Pancreas (tissue), 10 donors: Measurements from ENCODE around the gene CDKN2C. TPM values are rescaled to one million over a fixed set of nuclear protein-coding genes. Genes with fewer than 3 reads are reported as not detected.
A peak's percentile ranks its signal among the peaks of the same experiment; 100 is the strongest.
"Not testable (repeated sequence)": the region's sequence is repeated elsewhere in the genome, so short reads cannot be mapped to it uniquely, and the experiment has no call there.

Experiments
- ATAC-seq, 4 donors: fragments of 200-7000 bp; cut with Tn5 transposase; one replicate each; pipeline versions ENCODE4 v1.8.0 to v1.9.1; 2020; ENCODE audit warnings: mild to moderate bottlenecking in 4 of 4, moderate library complexity in 4 of 4
- DNase-seq, 6 donors: peaks; one replicate each; pipeline ENCODE4 v3.0.0-alpha.2; 2020
- FAIRE-seq: peaks from 2 replicates; lab custom pipeline; 2012; peaks lifted over from hg19 to GRCh38; lab: Jason Lieb, UNC
- H3K27ac ChIP-seq, 4 donors: fragments of 200-600 bp; sonication (generic); 1 replicate in 3 of 4; 2 replicates in 1 of 4; pipeline versions ENCODE4 v1.5.0 to v1.8.0; 2020
- H3K27me3 ChIP-seq, 4 donors: fragments of 200-600 bp; one replicate each; pipeline ENCODE4 v1.8.0; 2021
- H3K36me3 ChIP-seq, 3 donors: fragments of 200-600 bp; sonication (generic) in 1 of 3; one replicate each; pipeline versions ENCODE4 v1.5.0 to v1.8.0; 2020 to 2021
- H3K4me1 ChIP-seq, 3 donors: fragments of 200-600 bp; one replicate each; pipeline ENCODE4 v1.8.0; 2021
- H3K4me3 ChIP-seq, 4 donors: fragments of 200-600 bp; sonication (generic) in 2 of 4; one replicate each; pipeline versions ENCODE4 v1.5.0 to v1.8.0; 2020 to 2021
- H3K9me3 ChIP-seq, 4 donors: fragments of 200-600 bp; one replicate each; pipeline ENCODE4 v1.8.0; 2021
- WGBS, 2 donors: extraction: QIAGEN DNeasy Blood & Tissue Kit; methylation state at CpG; one replicate each; pipeline ENCODE4 v1.1.7; 2013; 5-methylcytosine and 5-hydroxymethylcytosine counted together
- intact Hi-C, 3 donors: fragments of 100-400 bp; cut with DNase I; formaldehyde crosslinking; loops; one replicate each; pipeline versions ENCODE4 v1.11.1 to v1.14.2; 2022
- polyA plus RNA-seq, 2 donors: library from polyadenylated mRNA; stranded (reverse); fragments of 200-250 nt; gene quantifications; one replicate each; pipeline ENCODE4 v1.2.3, GENCODE V29; 2013
- total RNA-seq, 6 donors: library from RNA; stranded (reverse); fragmentation: NEBNext Ultra II Directional in 4 of 6; extraction: Animal tissue kit (Norgen Biotek cat#: 25700) in 4 of 6; gene quantifications; one replicate each; pipeline versions ENCODE4 v1.2.1 to v1.2.4, GENCODE V29; 2021 to 2023
- TF ChIP-seq, protein P1 (sequence below), 4 donors: fragments of 200-600 bp; sonication (generic) in 3 of 4; IDR thresholded peaks; one replicate each; pipeline versions ENCODE4 v1.5.0 to v1.8.0; 2021; ENCODE audit warnings: antibody characterized with exemption in 4 of 4
- donor health status: healthy with polysubstance abuse.
- donor health status: DM: no; HTN: no; CAD: no; lungs with moderate emphysema.
- donor health status: DM: no; HTN: no; CAD: no.
- donor health status: control.
- donor health status: control.
- donor health status: Bipolar disorder and iron deficiency.
- donor health status: DM: yes; HTN: yes; CAD: no.
- donor health status: DM: no; HTN: no; CAD: no.
- donor health status: DM: no; HTN: no; CAD: no.
- donor health status: DM: yes; HTN: yes; CAD: no.

CDKN2C gene
- total and polyA plus RNA-seq, 8 donors: 4.3 to 11.5 (median 7.8) TPM

DNA sequence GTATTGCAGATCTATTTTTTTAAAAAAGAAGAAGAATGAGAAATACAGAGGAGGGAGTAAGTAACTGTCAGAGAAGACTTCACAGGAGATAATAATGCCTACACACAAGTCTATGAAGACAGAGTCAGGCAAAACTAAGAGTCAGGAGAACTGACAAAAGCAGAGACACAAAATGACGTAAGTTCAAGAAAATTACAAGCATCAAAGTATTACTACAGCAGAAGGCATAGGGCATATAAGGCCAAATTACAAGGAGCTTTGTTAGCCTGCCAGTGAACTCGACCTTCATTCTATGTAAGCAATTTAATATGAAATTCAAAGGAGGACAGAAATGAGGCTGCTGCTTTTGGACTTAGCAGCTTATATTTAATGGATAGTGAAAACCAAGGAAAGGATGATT lies 33.7 kb upstream of the CDKN2C start:
- no peak for ATAC-seq
- H3K27ac ChIP-seq: no peak overlapping the region
- intact Hi-C loops: no loop called here
- TF ChIP-seq, protein P1, sequence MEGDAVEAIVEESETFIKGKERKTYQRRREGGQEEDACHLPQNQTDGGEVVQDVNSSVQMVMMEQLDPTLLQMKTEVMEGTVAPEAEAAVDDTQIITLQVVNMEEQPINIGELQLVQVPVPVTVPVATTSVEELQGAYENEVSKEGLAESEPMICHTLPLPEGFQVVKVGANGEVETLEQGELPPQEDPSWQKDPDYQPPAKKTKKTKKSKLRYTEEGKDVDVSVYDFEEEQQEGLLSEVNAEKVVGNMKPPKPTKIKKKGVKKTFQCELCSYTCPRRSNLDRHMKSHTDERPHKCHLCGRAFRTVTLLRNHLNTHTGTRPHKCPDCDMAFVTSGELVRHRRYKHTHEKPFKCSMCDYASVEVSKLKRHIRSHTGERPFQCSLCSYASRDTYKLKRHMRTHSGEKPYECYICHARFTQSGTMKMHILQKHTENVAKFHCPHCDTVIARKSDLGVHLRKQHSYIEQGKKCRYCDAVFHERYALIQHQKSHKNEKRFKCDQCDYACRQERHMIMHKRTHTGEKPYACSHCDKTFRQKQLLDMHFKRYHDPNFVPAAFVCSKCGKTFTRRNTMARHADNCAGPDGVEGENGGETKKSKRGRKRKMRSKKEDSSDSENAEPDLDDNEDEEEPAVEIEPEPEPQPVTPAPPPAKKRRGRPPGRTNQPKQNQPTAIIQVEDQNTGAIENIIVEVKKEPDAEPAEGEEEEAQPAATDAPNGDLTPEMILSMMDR (IDR thresholded peaks at IDR 0.05): no peak
- no peaks in the 10 kb centered on the region for H3K36me3 ChIP-seq
- H3K4me1 ChIP-seq: peaks cover 0 to 5% (median 0%) of the 10 kb centered on the region in 3 donors
- DNase-seq: no peak
- H3K27me3 ChIP-seq: no peaks in the 10 kb centered on the region
- no peaks in the 10 kb centered on the region for H3K9me3 ChIP-seq
- FAIRE-seq: no peak
- H3K4me3 ChIP-seq: no peak overlapping the region
- WGBS, 2 donors: 64 to 69% methylated on average over 2 of the region's 2 CpGs

DNA sequence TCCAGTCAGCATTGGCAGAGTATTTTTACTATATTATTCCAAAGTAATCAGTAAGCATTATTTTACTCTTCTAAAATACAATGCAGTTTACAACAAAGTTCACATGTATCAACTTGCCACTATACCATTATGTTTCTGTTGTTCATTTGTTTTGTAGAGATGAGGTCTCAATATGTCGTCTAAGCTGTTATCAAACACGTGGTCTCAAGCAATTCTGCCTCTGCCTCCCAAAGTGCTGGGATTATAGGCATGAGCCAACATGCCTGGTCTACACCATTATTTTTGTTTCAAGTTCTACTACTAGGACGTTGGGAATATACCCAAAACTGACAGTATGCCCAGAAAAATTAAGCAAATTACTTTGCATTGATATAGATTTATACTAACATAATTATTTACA lies 29.8 kb upstream of the CDKN2C start:
- H3K36me3 ChIP-seq: no peaks in the 10 kb centered on the region
- H3K27ac ChIP-seq: no peak overlapping the region
- ATAC-seq: no peak
- H3K4me1 ChIP-seq: peaks cover 0 to 7% (median 5%) of the 10 kb centered on the region in 3 donors
- FAIRE-seq: no peak
- H3K27me3 ChIP-seq: no peaks in the 10 kb centered on the region
- DNase-seq: no peak
- WGBS, 2 donors: 88 to 89% methylated on average over 3 of the region's 3 CpGs
- H3K9me3 ChIP-seq: no peaks in the 10 kb centered on the region
- TF ChIP-seq, protein P1 (IDR thresholded peaks at IDR 0.05): no peak
- H3K4me3 ChIP-seq: no peak overlapping the region
- intact Hi-C loops: no loop called here

DNA sequence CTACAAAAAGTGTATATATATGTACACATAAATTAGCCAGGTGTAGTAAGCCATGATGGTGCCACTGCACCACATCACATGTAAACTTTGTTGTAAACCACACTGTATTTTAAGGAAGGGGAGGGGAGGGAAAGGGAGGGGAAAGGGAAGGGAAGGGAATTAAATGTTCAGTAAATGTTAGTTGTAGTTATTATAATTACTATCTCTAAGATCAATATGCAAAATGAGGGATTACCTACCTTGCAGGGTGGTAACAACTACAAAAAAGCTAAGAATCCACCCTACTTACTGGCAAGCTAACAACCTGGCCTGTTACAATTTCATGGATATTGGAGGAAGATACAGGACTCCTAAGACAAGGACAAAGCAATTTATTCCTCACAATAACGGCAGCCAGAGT lies 27.7 kb upstream of the CDKN2C start:
- Histone ChIP-seq H3K4me1 (peaks cover 0 to 7% (median 0%) of the 10 kb centered on the region in 3 donors), H3K27ac (no peak overlapping the region), H3K9me3 (no peaks in the 10 kb centered on the region), H3K4me3 (no peak overlapping the region), H3K36me3 (no peaks in the 10 kb centered on the region), H3K27me3 (no peaks in the 10 kb centered on the region)
- FAIRE-seq (no peak), DNase-seq (no peak), ATAC-seq (no peak)
- WGBS, 2 donors: 82 to 88% methylated on average over 1 of the region's 1 CpG
- intact Hi-C loops: no loop called here
- TF ChIP-seq, protein P1 (IDR thresholded peaks at IDR 0.05): no peak

DNA sequence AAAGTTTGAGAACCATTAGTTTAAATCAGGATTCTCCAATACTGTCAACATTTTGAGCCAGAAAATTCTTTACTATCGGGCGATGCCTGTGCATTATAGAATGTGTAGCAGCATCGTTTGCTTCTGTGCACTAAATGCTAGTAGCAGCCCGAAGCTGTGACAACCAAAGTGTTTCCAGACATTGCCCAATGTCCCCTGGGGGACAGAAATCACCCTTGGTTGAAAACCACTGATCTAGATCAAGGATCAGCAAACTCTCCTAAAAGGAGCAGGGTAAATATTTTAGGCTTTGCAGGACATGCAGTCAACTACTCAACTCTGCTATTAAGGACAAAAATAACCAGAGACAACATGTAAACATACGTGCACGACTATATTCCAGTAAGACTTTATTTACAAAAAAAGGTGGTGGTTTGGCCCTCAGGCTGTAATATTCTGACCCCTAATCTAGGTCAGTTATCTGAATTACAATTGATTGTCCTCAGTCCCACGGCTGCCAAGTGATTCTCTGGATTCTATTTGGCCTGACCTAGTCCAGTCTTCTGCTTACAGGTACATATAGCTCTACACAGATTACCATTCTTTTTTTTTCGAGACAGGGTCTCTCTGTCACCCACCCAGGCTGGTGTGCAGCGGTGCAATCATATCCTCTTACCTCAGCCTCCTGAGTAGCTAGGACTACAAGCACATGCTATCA lies 20.6 kb upstream of the CDKN2C start:
- intact Hi-C loops: no loop called here
- no peaks in the 10 kb centered on the region for H3K36me3 ChIP-seq
- TF ChIP-seq, protein P1 (IDR thresholded peaks at IDR 0.05): no peak
- H3K4me3 ChIP-seq: no peak overlapping the region
- no peak for DNase-seq
- H3K4me1 ChIP-seq: peaks cover 0 to 11% (median 6%) of the 10 kb centered on the region in 3 donors
- H3K27ac ChIP-seq: no peak overlapping the region
- no peak for FAIRE-seq
- no peaks in the 10 kb centered on the region for H3K9me3 ChIP-seq
- no peaks in the 10 kb centered on the region for H3K27me3 ChIP-seq
- no peak for ATAC-seq
- WGBS, 2 donors: 69 to 73% methylated on average over 9 of the region's 9 CpGs

DNA sequence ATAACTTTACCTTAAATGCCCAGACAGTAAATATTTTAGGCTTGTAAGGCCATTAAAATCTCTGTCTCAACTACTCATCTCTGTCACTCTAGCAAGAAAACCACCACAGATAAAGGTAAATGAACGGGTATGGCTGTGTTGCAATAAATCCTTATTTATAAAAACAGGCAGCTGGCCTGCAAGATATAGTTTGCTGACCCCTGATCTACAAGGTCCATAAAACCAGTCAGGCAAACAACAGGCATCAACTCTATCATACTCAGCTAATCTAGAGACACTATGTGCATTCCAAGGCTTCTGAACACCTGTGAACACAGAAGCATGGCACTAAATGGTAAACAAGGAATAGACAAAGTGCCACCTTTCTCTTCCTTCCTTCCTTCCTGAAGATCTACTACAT lies 19.6 kb upstream of the CDKN2C start:
- no peaks in the 10 kb centered on the region for H3K36me3 ChIP-seq
- H3K27me3 ChIP-seq: no peaks in the 10 kb centered on the region
- peaks cover 0 to 11% (median 6%) of the 10 kb centered on the region in 3 donors for H3K4me1 ChIP-seq
- TF ChIP-seq, protein P1 (IDR thresholded peaks at IDR 0.05): no peak
- intact Hi-C loops: no loop called here
- H3K4me3 ChIP-seq: no peak overlapping the region
- FAIRE-seq (no peak), DNase-seq (no peak), ATAC-seq (peak in 2 of 4 donors; percentile 38 to 69)
- H3K27ac ChIP-seq: no peak overlapping the region
- WGBS, 2 donors: 42 to 50% methylated on average over 1 of the region's 1 CpG
- H3K9me3 ChIP-seq: no peaks in the 10 kb centered on the region

DNA sequence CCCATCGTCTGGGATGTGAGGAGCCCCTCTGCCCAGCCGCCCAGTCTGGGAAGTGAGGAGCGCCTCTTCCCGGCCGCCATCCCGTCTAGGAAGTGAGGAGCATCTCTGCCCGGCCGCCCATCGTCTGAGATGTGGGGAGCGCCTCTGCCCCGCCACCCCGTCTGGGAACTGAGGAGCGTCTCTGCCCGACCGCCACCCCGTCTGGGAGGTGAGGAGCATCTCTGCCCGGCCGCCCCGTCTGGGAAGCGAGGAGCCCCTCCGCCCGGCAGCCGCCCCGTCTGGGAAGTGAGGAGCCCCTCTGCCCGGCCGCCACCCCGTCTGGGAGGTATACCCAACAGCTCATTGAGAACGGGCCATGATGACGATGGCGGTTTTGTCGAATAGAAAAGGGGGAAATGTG lies 17.5 kb upstream of the CDKN2C start:
- WGBS, 2 donors: 96 to 98% methylated on average over 21 to 31 of the region's 31 CpGs
- DNase-seq, FAIRE-seq, H3K27me3 ChIP-seq, H3K36me3 ChIP-seq, H3K9me3 ChIP-seq, intact Hi-C loops, H3K27ac ChIP-seq, ATAC-seq, H3K4me3 ChIP-seq: not testable (repeated sequence)
- peaks cover 0 to 11% (median 6%) of the 10 kb centered on the region in 3 donors for H3K4me1 ChIP-seq
